GM12878 (cell line): ENCODE results near the gene PPIF. TPM values are rescaled to one million over a fixed set of nuclear protein-coding genes. Genes with fewer than 3 reads are reported as not detected.

Source experiments
- ATAC-seq: fragments of 200-7000 bp; cut with Tn5 transposase; 3 replicates; pipeline ENCODE4 v1.9.1; 2020; ENCODE audit warnings: mild to moderate bottlenecking, moderate library complexity
- BruUV-seq: library from RNA; stranded (reverse); fragments of 400-500 nt; replicated peaks from 2 replicates; lab custom pipeline; 2021; lab: Mats Ljungman, UMichigan
- CTCF ChIA-PET: fragments of 300-600 bp; sonication (Branson Sonifier 250); formaldehyde crosslinking; extraction: SDS; loops from one replicate; lab custom pipeline; 2021; ENCODE audit warnings: inconsistent platforms; lab: Yijun Ruan, JAX
- POLR2A ChIA-PET: fragments of 350-600 bp; formaldehyde crosslinking; extraction: SDS; loops from one replicate; lab custom pipeline; 2021; ENCODE audit warnings: inconsistent platforms; lab: Charles Lee
- RAD21 ChIA-PET: fragments of 300-600 bp; sonication (Branson Sonifier 250); formaldehyde crosslinking; loops from one replicate; lab custom pipeline; 2023; ENCODE audit warnings: antibody characterized with exemption; ENCODE audit not compliant: unreplicated experiment; lab: Charles Lee
- SMC1A ChIA-PET: fragments of 300-600 bp; sonication (Branson Sonifier 250); formaldehyde crosslinking; loops from one replicate; lab custom pipeline; 2023; ENCODE audit not compliant: unreplicated experiment, uncharacterized antibody; lab: Charles Lee
- DNase-seq: peaks from one replicate; pipeline ENCODE4 v3.0.0-alpha.2; 2011; ENCODE audit warnings: low read depth, low spot score
- FAIRE-seq: peaks from 3 replicates; lab custom pipeline; 2011; peaks lifted over from hg19 to GRCh38; lab: Jason Lieb, UNC
- H2AFZ ChIP-seq: 2 replicates; pipeline ENCODE4 v1.6.0; 2011; ENCODE audit warnings: low read depth, low read length, control low read depth; ENCODE audit not compliant: control insufficient read depth
- H3K27ac ChIP-seq: 2 replicates; pipeline ENCODE4 v1.5.1; 2011; ENCODE audit warnings: control low read depth; ENCODE audit not compliant: control insufficient read depth, insufficient read depth
- H3K27me3 ChIP-seq, 2 experiments: replicated peaks in 1 of 2; 2 replicates each; pipeline versions ENCODE4 v1.6.0 to v1.6.1; 2011; ENCODE audit warnings: low read length in 1 of 2; ENCODE audit not compliant: control insufficient read depth in 2 of 2, insufficient read depth in 2 of 2
- H3K36me3 ChIP-seq, 2 experiments: 2 replicates each; pipeline ENCODE4 v1.5.1; 2011; ENCODE audit warnings: low read length in 1 of 2; ENCODE audit not compliant: control insufficient read depth in 2 of 2, insufficient read depth in 2 of 2
- H3K4me1 ChIP-seq: 2 replicates; pipeline ENCODE4 v1.6.1; 2011; ENCODE audit warnings: mild to moderate bottlenecking, low read length, moderate library complexity, mixed read lengths; ENCODE audit not compliant: control insufficient read depth, insufficient read depth
- H3K4me2 ChIP-seq: 2 replicates; pipeline ENCODE4 v1.6.0; 2011; ENCODE audit warnings: control low read depth; ENCODE audit not compliant: control insufficient read depth, insufficient read depth
- H3K4me3 ChIP-seq: fragments of 200-600 bp; sonication (generic); 2 replicates; pipeline ENCODE4 v1.5.1; 2016
- H3K79me2 ChIP-seq: 2 replicates; pipeline ENCODE4 v1.6.0; 2011; ENCODE audit warnings: low read length; ENCODE audit not compliant: control insufficient read depth, insufficient read depth
- H3K9ac ChIP-seq: 2 replicates; pipeline ENCODE4 v1.8.0; 2011; ENCODE audit warnings: low read length, control low read depth, mixed read lengths; ENCODE audit not compliant: control insufficient read depth, insufficient read depth
- H3K9me3 ChIP-seq: replicated peaks from 3 replicates; pipeline ENCODE4 v1.5.1; 2011; ENCODE audit warnings: mild to moderate bottlenecking, low read length; ENCODE audit not compliant: control insufficient read depth, insufficient read depth
- H4K20me1 ChIP-seq: 2 replicates; pipeline ENCODE4 v1.6.0; 2011; ENCODE audit not compliant: control insufficient read depth, insufficient read depth
- BCLAF1 ChIP-seq: fragments of 450-650 bp; IDR thresholded peaks from 2 replicates; pipeline ENCODE4 v1.6.1; 2017; ENCODE audit warnings: antibody characterized with exemption, mild to moderate bottlenecking, moderate library complexity
- FOXK2 ChIP-seq: fragments of 450-650 bp; IDR thresholded peaks from 2 replicates; pipeline ENCODE4 v1.6.1; 2017; ENCODE audit warnings: mild to moderate bottlenecking, moderate library complexity
- GATAD2B ChIP-seq: fragments of 450-650 bp; conservative IDR thresholded peaks from 2 replicates; pipeline ENCODE4 v1.6.1; 2017; ENCODE audit warnings: low read depth, mild to moderate bottlenecking, moderate library complexity
- IRF5 ChIP-seq: fragments of 450-650 bp; IDR thresholded peaks from 2 replicates; pipeline ENCODE4 v1.6.1; 2017; ENCODE audit warnings: borderline replicate concordance
- KDM1A ChIP-seq: fragments of 200-600 bp; sonication (generic); IDR thresholded peaks from 2 replicates; pipeline ENCODE4 v1.6.1; 2016; ENCODE audit warnings: borderline replicate concordance
- KLF5 ChIP-seq: fragments of 450-650 bp; IDR thresholded peaks from 2 replicates; pipeline ENCODE4 v1.6.1; 2014; ENCODE audit warnings: mild to moderate bottlenecking; ENCODE audit not compliant: partially characterized antibody
- MLLT1 ChIP-seq: fragments of 450-650 bp; IDR thresholded peaks from 2 replicates; pipeline ENCODE4 v1.6.1; 2016; ENCODE audit warnings: mild to moderate bottlenecking
- NBN ChIP-seq: fragments of 450-650 bp; IDR thresholded peaks from 2 replicates; pipeline ENCODE4 v1.6.1; 2016
- RUNX3 ChIP-seq: IDR thresholded peaks from 2 replicates; pipeline ENCODE4 v1.6.1; 2012; ENCODE audit warnings: low read length, inconsistent platforms
- TCF3 ChIP-seq: IDR thresholded peaks from 2 replicates; pipeline ENCODE4 v1.6.1; 2012; ENCODE audit warnings: low read depth, mild to moderate bottlenecking, low read length, borderline replicate concordance; ENCODE audit not compliant: insufficient read depth
- WRNIP1 ChIP-seq: IDR thresholded peaks from 2 replicates; pipeline ENCODE4 v1.6.1; 2011; ENCODE audit warnings: low read depth, low read length, improper control_type of control experiment, borderline replicate concordance
- WGBS: methylation state at CpG from one replicate; pipeline ENCODE4 v1.1.6; 2016; ENCODE audit warnings: low lambda C conversion rate; ENCODE audit not compliant: insufficient replicate concordance, insufficient coverage; ENCODE audit errors: missing lambda C conversion rate; 5-methylcytosine and 5-hydroxymethylcytosine counted together
- in situ Hi-C: fragments of 300-500 bp; cut with MboI; formaldehyde crosslinking; loops from 9 replicates; pipeline ENCODE4 v1.14.3; 2018; ENCODE audit warnings: mixed read lengths
- intact Hi-C: fragments of 100-400 bp; cut with micrococcal nuclease; formaldehyde crosslinking; loops from one replicate; pipeline ENCODE4 v1.14.2; 2022; ENCODE audit not compliant: unreplicated experiment
- polyA plus RNA-seq, 11 experiments: library from polyadenylated mRNA; depleted of rRNA in 4 of 11; unstranded in 6 of 11; stranded (reverse) in 5 of 11; fragments of >200 nt; fragmentation: Nextera tagmentation in 4 of 11; fragmentation: Illumina TruSeq in 1 of 11; extraction: Ambion mirVana in 4 of 11; extraction: Trizol in 1 of 11; gene quantifications; 1 replicate in 1 of 11; 2 replicates in 10 of 11; pipeline versions ENCODE4 v1.2.1 to v1.2.3, GENCODE V29; 2011 to 2016; ENCODE audit warnings: inconsistent platforms in 2 of 11, missing spikeins in 2 of 11, low read depth in 1 of 11
- total RNA-seq, 4 experiments: library from RNA; depleted of rRNA in 3 of 4; stranded (reverse); fragments of >200 nt in 3 of 4; fragmentation: Illumina TruSeq in 1 of 4; extraction: Trizol in 1 of 4; gene quantifications; 2 replicates each; pipeline versions ENCODE4 v1.2.1 to v1.2.3, GENCODE V29; 2013 to 2021

PPIF gene
- total and polyA plus RNA-seq, 10 of the 15 experiments (the other 5 are each of a cell fraction or from before 2014, with no cell fraction given), result 28.8 to 180 (median 128) TPM

GRCh38 chr10:79401015-79401921 lies 54.0 kb downstream of the PPIF start (continued):
- TF ChIP-seq RUNX3, result no peak
- TF ChIP-seq, all 136 proteins: peak for 0

GRCh38 chr10:79402625-79402946 lies 55.3 kb downstream of the PPIF start:
- intact Hi-C loops, result no loop called here

More at GRCh38 chr10:79402625-79402946, 55.3 kb downstream of the PPIF start:
- H3K79me2 ChIP-seq, result no peaks in the 10 kb centered on the region
- no peaks in the 10 kb centered on the region for H4K20me1 ChIP-seq
- H2AFZ ChIP-seq, result no peak overlapping the region
- in situ Hi-C loops, result no loop called here
- H3K36me3 ChIP-seq, result no peaks in the 10 kb centered on the region
- TF ChIP-seq FOXK2, result no peak
- TF ChIP-seq WRNIP1, result no peak
- no peak for TF ChIP-seq KLF5
- TF ChIP-seq TCF3, result no peak
- no peak for TF ChIP-seq BCLAF1
- no peak for TF ChIP-seq IRF5
- no peak for TF ChIP-seq GATAD2B
- no peak for TF ChIP-seq NBN
- TF ChIP-seq MLLT1, result no peak
- no peak for TF ChIP-seq KDM1A
- no peak overlapping the region for H3K4me2 ChIP-seq
- FAIRE-seq (no peak), ATAC-seq (no peak), DNase-seq (no peak)
- H3K27me3 ChIP-seq, result no peaks in the 10 kb centered on the region; a peak in 3 of 4 replicates
- POLR2A ChIA-PET, result no interaction called here
- SMC1A ChIA-PET, result no interaction called here
- no peak overlapping the region for H3K27ac ChIP-seq
- no peak overlapping the region for H3K4me3 ChIP-seq
- RAD21 ChIA-PET, result no interaction called here
- H3K9me3 ChIP-seq, result no peaks in the 10 kb centered on the region
- no peaks in the 10 kb centered on the region for H3K4me1 ChIP-seq
- CTCF ChIA-PET, result interaction anchor here (0.7 to 2.1 kb wide), 2 partner anchors 28 to 65 kb away, joined by 4 to 6 read pairs; no protein-coding TSS in a partner anchor
- no peak overlapping the region for H3K9ac ChIP-seq
- no TSS peak for BruUV-seq
- 57% methylated on average over 7 of the region's 7 CpGs for WGBS
